NCI-H524 (cell line): ENCODE results near the gene OR2H1.

Source experiments
- DNase-seq, 2 experiments: peaks; one replicate each; lab custom pipeline; 2025; lab: John Stamatoyannopoulos, UW

The OR2H1 gene

DNA sequence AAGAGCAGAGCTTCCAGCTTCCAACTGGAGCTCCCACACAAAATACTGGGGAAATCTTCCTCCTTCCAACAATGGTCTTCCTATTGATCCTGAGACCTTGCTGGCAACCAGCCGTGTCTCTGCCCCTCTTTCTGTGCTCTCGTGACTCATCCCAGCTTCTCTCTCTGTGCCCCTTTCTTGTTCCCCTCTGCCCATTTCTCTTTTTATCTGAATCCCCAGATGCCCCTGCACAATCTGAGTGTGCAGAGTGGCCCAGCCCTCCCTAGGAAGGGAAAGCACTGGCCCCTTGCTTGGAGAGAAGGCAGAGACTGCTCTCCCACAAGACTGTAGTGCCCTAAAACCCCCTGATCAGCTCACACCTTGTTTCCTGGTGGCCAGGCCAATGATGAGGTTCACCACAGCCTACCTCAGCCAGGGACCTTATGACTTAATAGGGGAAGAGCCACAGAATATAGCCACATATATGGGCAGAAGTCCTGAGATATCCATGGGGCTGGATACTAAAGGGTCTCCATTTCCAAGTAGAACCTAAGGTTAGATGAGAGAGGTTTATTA, 53.9 kb downstream of the OR2H1 start:
- no peak for DNase-seq
